SIG-M5 treated with dmso at 0.1 percent for 504 hours (cell line): ENCODE data around the gene TCHP.
"Not testable (repeated sequence)": the region's sequence is repeated elsewhere in the genome, so short reads cannot be mapped to it uniquely, and the experiment has no call there.

ENCODE experiments used
- DNase-seq: peaks from one replicate; lab custom pipeline; 2025; ENCODE audit not compliant: unreplicated experiment; lab: John Stamatoyannopoulos, UW

TCHP gene

GRCh38 chr12:109899783-109900751 is at the start of gene TCHP:
TCHP (plus strand) TSS chr12:109900274; CDS start chr12:109903027, 2,753 bp downstream.
- peak; percentile 94 for DNase-seq

- not testable (repeated sequence) for DNase-seq
These were observed 49.6 kb upstream of the TCHP start for GRCh38 chr12:109850518-109850917.

- no peak for DNase-seq
These were observed 44.7 kb upstream of the TCHP start for GRCh38 chr12:109855377-109855776.

- no peak for DNase-seq
These were observed 42.4 kb upstream of the TCHP start for GRCh38 chr12:109857715-109858114.

- DNase-seq, result no peak
These were observed 41.3 kb upstream of the TCHP start for GRCh38 chr12:109858764-109859163.

GRCh38 chr12:109860977-109861376 is 39.1 kb upstream of the TCHP start:
- no peak for DNase-seq

GRCh38 chr12:109861689-109862314 is 38.3 kb upstream of the TCHP start:
- DNase-seq, result no peak

GRCh38 chr12:109862491-109862890 is 37.6 kb upstream of the TCHP start:
- not testable (repeated sequence) for DNase-seq

GRCh38 chr12:109863847-109864712 is 36.0 kb upstream of the TCHP start:
- DNase-seq, result peak; percentile 73

GRCh38 chr12:109864916-109865315 is 35.2 kb upstream of the TCHP start:
- peak; percentile 62 for DNase-seq

GRCh38 chr12:109868182-109869051 is 31.7 kb upstream of the TCHP start:
- no peak for DNase-seq

- peak; percentile 26 for DNase-seq
These were observed 29.4 kb upstream of the TCHP start for GRCh38 chr12:109870648-109871047.

- no peak for DNase-seq
These were observed 28.3 kb upstream of the TCHP start for GRCh38 chr12:109871668-109872314.

GRCh38 chr12:109873653-109874052 is 26.4 kb upstream of the TCHP start:
- no peak for DNase-seq

- DNase-seq, result no peak
These were observed 24.4 kb upstream of the TCHP start for GRCh38 chr12:109875572-109876131.

GRCh38 chr12:109876406-109876805 is 23.7 kb upstream of the TCHP start:
- DNase-seq, result no peak

- DNase-seq, result no peak
These were observed 22.4 kb upstream of the TCHP start for GRCh38 chr12:109877504-109878246.

GRCh38 chr12:109878247-109878625 is 21.8 kb upstream of the TCHP start:
- no peak for DNase-seq

GRCh38 chr12:109878749-109879148 is 21.3 kb upstream of the TCHP start:
- peak; percentile 81 for DNase-seq
